ENCODE data around the gene MEGF10. TPM values are rescaled to one million over a fixed set of nuclear protein-coding genes. Genes with fewer than 3 reads are reported as not detected.

The MEGF10 gene
- total RNA-seq, 1 donor from 2014 or later = 13.3 TPM

DNA sequence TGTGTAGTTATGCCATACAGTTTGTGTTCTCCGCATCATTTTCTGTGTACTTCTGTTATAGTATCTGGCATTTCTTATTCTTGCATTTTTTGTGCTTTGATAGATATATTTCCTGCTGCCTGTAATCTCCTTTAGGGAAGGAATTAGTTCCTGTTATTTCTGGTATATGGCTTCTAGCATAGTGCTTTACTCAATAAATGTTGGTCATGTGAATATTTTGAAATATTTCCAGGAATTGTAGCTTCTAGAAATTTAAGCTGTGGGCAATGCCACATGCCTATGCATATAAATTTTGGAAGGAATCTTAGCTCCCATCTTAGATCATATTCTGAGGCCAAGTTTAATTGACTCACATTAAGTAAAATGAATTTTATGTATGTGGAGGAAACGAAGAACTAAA lies 215.3 kb downstream of the MEGF10 start:
- TF ChIP-seq, protein P1, sequence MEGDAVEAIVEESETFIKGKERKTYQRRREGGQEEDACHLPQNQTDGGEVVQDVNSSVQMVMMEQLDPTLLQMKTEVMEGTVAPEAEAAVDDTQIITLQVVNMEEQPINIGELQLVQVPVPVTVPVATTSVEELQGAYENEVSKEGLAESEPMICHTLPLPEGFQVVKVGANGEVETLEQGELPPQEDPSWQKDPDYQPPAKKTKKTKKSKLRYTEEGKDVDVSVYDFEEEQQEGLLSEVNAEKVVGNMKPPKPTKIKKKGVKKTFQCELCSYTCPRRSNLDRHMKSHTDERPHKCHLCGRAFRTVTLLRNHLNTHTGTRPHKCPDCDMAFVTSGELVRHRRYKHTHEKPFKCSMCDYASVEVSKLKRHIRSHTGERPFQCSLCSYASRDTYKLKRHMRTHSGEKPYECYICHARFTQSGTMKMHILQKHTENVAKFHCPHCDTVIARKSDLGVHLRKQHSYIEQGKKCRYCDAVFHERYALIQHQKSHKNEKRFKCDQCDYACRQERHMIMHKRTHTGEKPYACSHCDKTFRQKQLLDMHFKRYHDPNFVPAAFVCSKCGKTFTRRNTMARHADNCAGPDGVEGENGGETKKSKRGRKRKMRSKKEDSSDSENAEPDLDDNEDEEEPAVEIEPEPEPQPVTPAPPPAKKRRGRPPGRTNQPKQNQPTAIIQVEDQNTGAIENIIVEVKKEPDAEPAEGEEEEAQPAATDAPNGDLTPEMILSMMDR (conservative IDR thresholded peaks at IDR 0.05) = no peak
- Mint-ChIP-seq H3K4me3 (no peak overlapping the region), H3K9me3 (no peaks in the 10 kb centered on the region), H3K36me3 (no peaks in the 10 kb centered on the region), H3K27me3 (no peaks in the 10 kb centered on the region), H3K27ac (no peak overlapping the region), H3K4me1 (ENCODE audit: unreplicated experiment) (no peaks in the 10 kb centered on the region)
- DNase-seq (ENCODE audit: extremely low spot score, unreplicated experiment) = no peak

DNA sequence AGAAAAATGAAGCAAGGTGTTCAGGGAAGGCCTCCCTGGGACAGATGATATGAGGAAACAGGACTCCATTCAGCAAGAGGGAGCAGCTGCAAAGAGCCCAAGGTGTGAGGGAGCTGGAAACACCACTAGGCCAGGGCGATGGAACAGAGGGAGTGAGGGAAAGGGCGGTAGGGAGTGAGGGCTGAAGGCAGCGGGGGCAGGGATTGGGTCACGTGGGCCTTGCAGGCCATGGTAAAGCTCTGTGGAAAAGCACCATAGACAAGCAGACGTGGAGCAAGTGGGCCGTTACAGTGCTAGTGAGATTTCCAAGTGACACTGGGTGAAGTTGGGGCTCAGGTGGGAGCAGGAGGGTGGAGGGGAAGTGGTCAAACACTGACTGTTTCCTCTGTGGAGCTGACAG lies 216.0 kb downstream of the MEGF10 start:
- Mint-ChIP-seq H3K9me3 (no peaks in the 10 kb centered on the region), H3K4me3 (no peak overlapping the region), H3K27ac (no peak overlapping the region), H3K4me1 (ENCODE audit: unreplicated experiment) (no peaks in the 10 kb centered on the region), H3K27me3 (peaks cover 2% of the 10 kb centered on the region), H3K36me3 (no peaks in the 10 kb centered on the region)
- no peak for DNase-seq (ENCODE audit: extremely low spot score, unreplicated experiment)
- TF ChIP-seq, protein P1 (conservative IDR thresholded peaks at IDR 0.05) = no peak

DNA sequence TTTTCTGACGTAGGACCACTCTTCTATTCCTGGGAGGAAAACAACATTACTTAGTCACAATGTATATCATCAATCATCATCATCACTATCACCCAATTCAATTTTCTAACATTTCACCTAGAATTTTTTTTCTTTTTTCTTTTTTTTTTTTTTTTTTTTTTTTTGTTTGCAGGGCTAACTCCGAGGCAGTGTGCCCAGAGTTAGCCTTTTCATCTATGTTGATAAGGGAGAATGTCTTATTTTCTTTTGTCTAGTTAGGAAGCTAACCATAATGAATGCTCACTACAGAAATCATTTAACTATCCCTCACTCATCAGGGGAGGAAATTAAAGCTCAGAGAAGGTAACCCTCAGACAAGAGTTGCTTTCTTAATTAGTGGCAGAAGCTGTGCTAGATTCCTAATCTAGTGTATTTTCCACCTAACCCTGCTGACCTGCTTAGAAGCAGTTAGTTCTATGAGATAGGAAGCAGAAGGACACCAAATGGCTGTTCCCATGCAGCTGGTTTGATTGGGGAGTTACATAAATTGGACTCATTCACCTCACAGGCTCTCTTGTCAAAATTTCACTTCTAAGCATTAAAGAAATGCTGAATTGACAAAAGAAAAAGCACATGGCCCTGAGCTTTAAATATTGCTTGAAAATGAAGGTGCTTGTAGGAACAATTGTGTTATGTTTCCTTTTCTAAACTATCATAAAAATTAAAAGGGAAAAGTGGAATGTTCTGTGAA lies 218.2 kb downstream of the MEGF10 start:
- TF ChIP-seq, protein P1 (conservative IDR thresholded peaks at IDR 0.05) = no peak
- Mint-ChIP-seq H3K9me3 (no peaks in the 10 kb centered on the region), H3K27ac (no peak overlapping the region), H3K36me3 (no peaks in the 10 kb centered on the region), H3K4me1 (ENCODE audit: unreplicated experiment) (no peaks in the 10 kb centered on the region), H3K27me3 (peaks cover 6% of the 10 kb centered on the region), H3K4me3 (no peak overlapping the region)
- no peak for DNase-seq (ENCODE audit: extremely low spot score, unreplicated experiment)

Other genes with a start within 250 kb of the MEGF10 start
- 5.1 and 8.9 TPM in 2 replicates for gene C5orf63, start 217.3 kb upstream of the MEGF10 start, total RNA-seq (ENCODE audit: low replicate concordance)
- gene PRRC1, start 226.8 kb downstream of the MEGF10 start, total RNA-seq (ENCODE audit: low replicate concordance) = 75.1 and 102 TPM in 2 replicates